ENCODE data around the gene MACROD2.

DNA sequence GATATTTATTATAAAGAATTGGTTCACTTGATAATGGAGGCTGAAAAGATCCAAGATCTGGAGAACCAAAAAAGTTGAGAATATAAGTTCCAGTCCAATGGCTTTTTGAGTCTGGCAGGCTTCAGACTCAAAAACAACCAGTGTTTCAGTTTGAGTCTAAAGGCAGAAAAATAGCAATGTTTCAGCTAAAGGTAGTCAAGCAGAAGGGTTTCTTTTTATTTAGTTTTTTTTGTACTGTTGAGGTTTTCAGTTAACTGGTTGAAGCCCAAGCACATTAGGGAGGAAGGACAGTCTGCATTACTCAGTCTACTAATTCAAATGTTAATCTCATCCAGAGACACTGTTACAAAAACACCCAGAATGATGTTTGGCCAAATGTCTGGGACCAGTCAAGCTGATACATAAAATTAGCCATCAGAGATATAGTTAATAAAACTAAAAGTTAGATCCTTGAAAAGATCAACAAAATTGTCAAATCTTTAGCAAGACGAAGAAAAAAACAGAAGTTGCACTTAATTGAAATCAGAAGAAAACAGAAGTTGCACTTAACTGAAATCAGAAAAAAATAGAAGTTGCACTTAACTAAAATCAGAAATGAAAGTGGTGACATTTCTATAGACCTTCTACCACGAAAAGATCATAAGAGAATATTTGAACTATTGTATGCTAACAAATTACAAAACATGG is 1322.4 kb downstream of the MACROD2 start:
- TF ChIP-seq, protein P1, sequence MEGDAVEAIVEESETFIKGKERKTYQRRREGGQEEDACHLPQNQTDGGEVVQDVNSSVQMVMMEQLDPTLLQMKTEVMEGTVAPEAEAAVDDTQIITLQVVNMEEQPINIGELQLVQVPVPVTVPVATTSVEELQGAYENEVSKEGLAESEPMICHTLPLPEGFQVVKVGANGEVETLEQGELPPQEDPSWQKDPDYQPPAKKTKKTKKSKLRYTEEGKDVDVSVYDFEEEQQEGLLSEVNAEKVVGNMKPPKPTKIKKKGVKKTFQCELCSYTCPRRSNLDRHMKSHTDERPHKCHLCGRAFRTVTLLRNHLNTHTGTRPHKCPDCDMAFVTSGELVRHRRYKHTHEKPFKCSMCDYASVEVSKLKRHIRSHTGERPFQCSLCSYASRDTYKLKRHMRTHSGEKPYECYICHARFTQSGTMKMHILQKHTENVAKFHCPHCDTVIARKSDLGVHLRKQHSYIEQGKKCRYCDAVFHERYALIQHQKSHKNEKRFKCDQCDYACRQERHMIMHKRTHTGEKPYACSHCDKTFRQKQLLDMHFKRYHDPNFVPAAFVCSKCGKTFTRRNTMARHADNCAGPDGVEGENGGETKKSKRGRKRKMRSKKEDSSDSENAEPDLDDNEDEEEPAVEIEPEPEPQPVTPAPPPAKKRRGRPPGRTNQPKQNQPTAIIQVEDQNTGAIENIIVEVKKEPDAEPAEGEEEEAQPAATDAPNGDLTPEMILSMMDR (IDR thresholded peaks at IDR 0.05): no peak
- no peak for TF ChIP-seq POLR2A (IDR thresholded peaks at IDR 0.05)
